Measurements from ENCODE around the gene MYO5C.

DNA sequence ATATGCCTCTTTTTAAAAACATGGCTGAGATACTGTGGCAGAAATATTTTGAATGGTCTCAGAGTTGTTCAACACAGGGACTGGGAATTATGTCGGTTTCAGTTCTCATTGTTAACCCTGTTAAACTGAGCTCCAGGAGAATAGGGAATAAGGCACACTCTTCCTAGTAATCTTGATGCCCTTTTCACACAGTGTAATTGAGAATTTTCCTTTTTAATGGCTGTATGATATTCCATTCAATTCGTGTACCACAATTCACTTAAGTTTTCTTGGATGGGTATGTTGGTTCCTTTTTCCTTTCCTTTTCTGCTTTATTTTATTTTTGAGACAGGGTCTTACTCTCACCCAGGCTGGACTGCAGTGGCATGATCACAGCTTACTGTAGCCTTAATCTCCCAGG lies 149.3 kb downstream of the MYO5C start:
- TF ChIP-seq CEBPB (IDR thresholded peaks at IDR 0.05; ENCODE audit: borderline replicate concordance in 1 of 2, low read depth in 2 of 2, low read length in 2 of 2) (no peak), MXI1 (IDR thresholded peaks at IDR 0.05; ENCODE audit: low read depth, low read length) (no peak)

Data from GM12878 (cell line).